Measurements from ENCODE around the gene MICAL1. TPM values are rescaled to one million over a fixed set of nuclear protein-coding genes. Genes with fewer than 3 reads are reported as not detected.
A peak's percentile ranks its signal among the peaks of the same experiment; 100 is the strongest.

Gene MICAL1
- total RNA-seq, 1 donor from 2014 or later, result 55.6 TPM

DNA sequence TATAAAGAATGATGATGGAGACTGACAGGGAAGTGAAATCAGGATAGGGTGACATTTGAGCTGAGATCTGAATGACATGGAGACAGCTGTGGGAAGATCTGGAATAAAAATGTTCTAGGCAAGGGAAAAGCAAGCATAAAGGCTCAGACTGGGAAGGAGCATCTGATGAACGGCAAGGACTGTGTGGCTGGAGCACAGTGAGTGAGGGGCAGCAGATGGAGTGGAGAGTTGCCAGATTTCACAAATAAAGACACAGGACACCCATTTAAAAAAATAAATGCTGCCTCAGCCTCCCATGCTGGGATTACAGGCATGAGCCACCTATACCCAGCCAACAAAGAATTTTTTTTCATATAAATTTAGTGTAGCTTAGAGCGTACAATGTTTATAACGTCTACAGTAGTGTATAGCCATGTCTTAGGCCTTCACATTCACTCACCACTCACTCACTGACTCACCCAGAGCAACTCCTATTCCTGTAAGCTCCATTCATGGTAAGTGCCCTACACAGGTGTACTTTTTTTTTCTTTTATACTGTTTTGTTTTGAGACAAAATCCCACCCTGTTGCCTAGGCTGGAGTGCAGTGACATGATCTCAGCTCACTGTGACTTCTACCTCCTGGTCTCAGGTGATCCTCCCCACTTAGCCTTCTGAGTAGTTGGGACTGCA is 29.8 kb upstream of the MICAL1 start:
- DNase-seq (ENCODE audit: low spot score in 2 of 2), result no peak
- TF ChIP-seq, protein P1, sequence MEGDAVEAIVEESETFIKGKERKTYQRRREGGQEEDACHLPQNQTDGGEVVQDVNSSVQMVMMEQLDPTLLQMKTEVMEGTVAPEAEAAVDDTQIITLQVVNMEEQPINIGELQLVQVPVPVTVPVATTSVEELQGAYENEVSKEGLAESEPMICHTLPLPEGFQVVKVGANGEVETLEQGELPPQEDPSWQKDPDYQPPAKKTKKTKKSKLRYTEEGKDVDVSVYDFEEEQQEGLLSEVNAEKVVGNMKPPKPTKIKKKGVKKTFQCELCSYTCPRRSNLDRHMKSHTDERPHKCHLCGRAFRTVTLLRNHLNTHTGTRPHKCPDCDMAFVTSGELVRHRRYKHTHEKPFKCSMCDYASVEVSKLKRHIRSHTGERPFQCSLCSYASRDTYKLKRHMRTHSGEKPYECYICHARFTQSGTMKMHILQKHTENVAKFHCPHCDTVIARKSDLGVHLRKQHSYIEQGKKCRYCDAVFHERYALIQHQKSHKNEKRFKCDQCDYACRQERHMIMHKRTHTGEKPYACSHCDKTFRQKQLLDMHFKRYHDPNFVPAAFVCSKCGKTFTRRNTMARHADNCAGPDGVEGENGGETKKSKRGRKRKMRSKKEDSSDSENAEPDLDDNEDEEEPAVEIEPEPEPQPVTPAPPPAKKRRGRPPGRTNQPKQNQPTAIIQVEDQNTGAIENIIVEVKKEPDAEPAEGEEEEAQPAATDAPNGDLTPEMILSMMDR (IDR thresholded peaks at IDR 0.05), result no peak
- Histone ChIP-seq H3K27ac (no peak overlapping the region), H3K4me1 (peaks cover 8 to 18% of the 10 kb centered on the region in 2 donors), H3K27me3 (no peaks in the 10 kb centered on the region), H3K36me3 (peaks cover 0 to 11% of the 10 kb centered on the region in 2 donors), H3K9me3 (no peaks in the 10 kb centered on the region), H3K4me3 (no peak overlapping the region)
- intact Hi-C loops (cut with DNase I), result no loop called here

DNA sequence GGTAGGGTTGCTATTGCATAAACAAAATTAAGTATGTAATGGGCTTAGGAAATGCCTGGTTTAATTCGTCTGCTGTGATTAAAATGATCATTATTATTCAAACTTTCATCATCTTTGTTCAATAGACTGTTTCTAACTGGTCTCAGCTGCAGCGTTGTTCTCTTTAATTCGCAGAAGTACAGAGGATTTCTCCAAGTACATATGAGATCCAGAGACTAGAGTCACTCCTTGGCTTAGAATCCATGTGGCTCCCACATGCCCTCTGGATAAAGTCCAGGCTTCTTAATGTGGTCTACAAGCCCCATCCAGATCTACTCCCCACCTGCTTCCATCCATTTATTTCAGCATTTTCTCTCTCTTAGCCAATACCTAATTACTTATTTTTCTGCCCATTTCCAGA is 28.6 kb upstream of the MICAL1 start:
- Histone ChIP-seq H3K36me3 (peaks cover 0 to 11% of the 10 kb centered on the region in 2 donors), H3K4me3 (peak overlapping the region in 1 of 2 donors; percentile 99), H3K9me3 (no peaks in the 10 kb centered on the region), H3K27ac (peak overlapping the region; percentile 61 to 69), H3K4me1 (peaks cover 8 to 25% of the 10 kb centered on the region in 2 donors), H3K27me3 (no peaks in the 10 kb centered on the region)
- TF ChIP-seq, protein P1 (IDR thresholded peaks at IDR 0.05), result no peak
- no peak for DNase-seq (ENCODE audit: low spot score in 2 of 2)
- intact Hi-C loops (cut with DNase I), result loop anchor here (5.0 kb wide), 1 partner anchor 387 kb away; the partner anchor contains the start of gene CEP57L1

DNA sequence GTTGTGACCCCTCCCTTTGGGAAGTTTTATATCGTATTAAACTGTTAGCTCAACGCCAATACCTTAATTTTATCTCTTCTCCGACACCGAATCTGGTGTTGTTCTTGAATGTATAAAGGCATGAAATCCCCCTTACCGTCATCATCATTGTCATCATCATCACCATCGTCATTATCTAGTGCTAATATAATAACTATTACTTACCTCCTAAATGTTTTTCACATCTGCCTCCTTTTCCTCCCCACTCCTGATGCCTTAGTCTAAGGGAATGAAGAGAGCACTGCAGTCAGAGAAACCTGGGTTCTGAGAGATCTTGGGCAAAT is 28.1 kb upstream of the MICAL1 start:
- H3K27ac ChIP-seq, result peak overlapping the region; percentile 61 to 69
- H3K4me1 ChIP-seq, result peaks cover 8 to 28% of the 10 kb centered on the region in 2 donors
- DNase-seq (ENCODE audit: low spot score in 2 of 2), result no peak
- H3K4me3 ChIP-seq, result peak overlapping the region; percentile 88 to 99
- H3K27me3 ChIP-seq, result no peaks in the 10 kb centered on the region
- no peaks in the 10 kb centered on the region for H3K9me3 ChIP-seq
- intact Hi-C loops (cut with DNase I), result loop anchor here (1.0 to 5.0 kb wide), 5 partner anchors 29 to 386 kb away; partner anchors contain the start of genes AK9, CD164, CEP57L1 and FIG4
- TF ChIP-seq, protein P1 (IDR thresholded peaks at IDR 0.05), result no peak
- peaks cover 0 to 11% of the 10 kb centered on the region in 2 donors for H3K36me3 ChIP-seq

DNA sequence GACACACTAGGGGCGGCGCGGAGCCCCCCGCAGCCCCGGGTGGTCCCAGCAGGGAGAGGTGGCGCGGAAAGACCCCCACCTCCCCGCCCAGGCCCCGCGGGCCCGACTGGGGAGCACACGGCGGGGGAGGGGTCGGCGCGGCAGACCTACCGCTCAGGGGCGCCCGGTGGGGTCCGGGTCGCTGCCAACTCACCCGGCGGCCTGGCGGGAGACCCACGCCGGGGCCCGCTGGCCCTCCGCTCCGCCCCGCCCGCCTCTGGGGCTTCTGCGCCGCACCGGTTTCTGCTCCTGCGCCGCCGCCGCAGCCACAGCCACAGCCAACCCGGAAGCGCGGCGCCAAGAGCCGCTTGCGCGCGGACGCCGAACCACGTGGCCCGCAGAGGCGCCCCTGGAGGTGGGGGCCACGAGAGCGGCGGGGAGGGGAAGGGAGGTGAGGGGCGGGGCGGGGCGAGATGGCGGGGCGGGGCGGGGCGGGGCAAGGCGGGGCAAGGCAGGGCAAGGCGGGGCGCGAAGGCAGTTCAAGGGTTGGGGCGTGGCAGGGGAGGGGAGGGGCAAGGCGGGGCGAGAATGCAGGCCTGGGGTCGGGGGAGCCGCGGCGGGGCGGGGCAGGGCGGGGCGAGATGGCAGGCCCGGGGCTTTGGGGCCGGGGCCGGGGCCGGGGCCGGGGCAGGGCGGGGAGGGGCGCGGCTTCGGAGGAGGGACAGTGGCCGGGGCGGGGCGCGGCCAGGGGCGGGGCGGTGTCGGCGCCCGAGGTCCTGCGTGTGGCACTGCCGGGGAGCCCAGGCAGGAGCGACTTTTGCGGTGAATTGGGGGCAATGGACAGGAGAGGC is 27.5 kb upstream of the MICAL1 start, which contains the start of gene ZBTB24:
TSS of gene ZBTB24 (minus strand) at position 315 of the 830 bp plus-strand sequence. CDS start 1,193 bp downstream, outside the sequence.
- peaks cover 0 to 11% of the 10 kb centered on the region in 2 donors for H3K36me3 ChIP-seq
- no peaks in the 10 kb centered on the region for H3K27me3 ChIP-seq
- peak within 1 kb of the TSS; percentile 88 to 99 for H3K4me3 ChIP-seq
- TF ChIP-seq, protein P1 (IDR thresholded peaks at IDR 0.05), result peak in 1 of 3 experiments; percentile 14
- peak; percentile 61 to 94 for DNase-seq (ENCODE audit: low spot score in 2 of 2)
- peaks cover 8 to 31% of the 10 kb centered on the region in 2 donors for H3K4me1 ChIP-seq
- peak within 1 kb of the TSS; percentile 78 to 81 for H3K27ac ChIP-seq
- intact Hi-C loops (cut with DNase I), result loop anchor here (1.0 to 5.0 kb wide), 5 partner anchors 28 to 386 kb away; partner anchors contain the start of genes AK9, CD164, CEP57L1 and FIG4
- H3K9me3 ChIP-seq, result no peaks in the 10 kb centered on the region

DNA sequence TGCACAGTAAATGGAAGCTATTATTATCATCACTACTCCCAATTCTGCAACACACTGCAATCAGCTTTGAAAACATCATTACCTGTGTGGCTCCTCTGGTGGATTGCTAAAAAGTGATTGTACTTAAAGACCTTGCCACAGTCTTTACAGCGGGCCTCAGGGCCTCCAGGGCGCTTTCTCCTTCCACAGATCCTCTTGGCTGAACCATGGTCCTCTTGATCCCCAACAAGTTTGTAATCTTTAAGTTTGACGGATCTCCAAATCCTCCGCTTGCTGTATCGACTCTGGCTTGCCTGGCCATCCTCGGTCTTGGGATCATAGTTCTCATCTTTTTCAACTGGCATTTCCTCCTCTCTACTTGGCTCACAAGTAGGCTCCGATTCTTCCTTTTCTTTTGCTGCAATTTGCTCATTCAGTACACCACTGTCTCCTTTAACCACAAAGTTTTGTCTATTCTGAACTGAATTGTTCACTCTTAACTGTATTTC is 25.5 kb upstream of the MICAL1 start:
- H3K36me3 ChIP-seq, result peaks cover 8 to 21% of the 10 kb centered on the region in 2 donors
- H3K4me3 ChIP-seq, result no peak overlapping the region
- TF ChIP-seq, protein P1 (IDR thresholded peaks at IDR 0.05), result no peak
- no peaks in the 10 kb centered on the region for H3K27me3 ChIP-seq
- DNase-seq (ENCODE audit: low spot score in 2 of 2), result no peak
- H3K9me3 ChIP-seq, result no peaks in the 10 kb centered on the region
- H3K27ac ChIP-seq, result no peak overlapping the region
- intact Hi-C loops (cut with DNase I), result loop anchor here (5.0 kb wide), 1 partner anchor 384 kb away; the partner anchor contains the start of gene CEP57L1
- peaks cover 8 to 37% of the 10 kb centered on the region in 2 donors for H3K4me1 ChIP-seq
